SK-N-SH (cell line): ENCODE data around the gene EXO5. TPM values are rescaled to one million over a fixed set of nuclear protein-coding genes. Genes with fewer than 3 reads are reported as not detected.
A peak's percentile ranks its signal among the peaks of the same experiment; 100 is the strongest.

Experiments
- CTCF ChIA-PET: fragments of 300-600, 350-600 bp; formaldehyde crosslinking; extraction: SDS; loops from one replicate; lab custom pipeline; 2021; lab: Yijun Ruan, JAX
- POLR2A ChIA-PET: fragments of 350-600 bp; sonication (Branson Sonifier 250); formaldehyde crosslinking; extraction: SDS; loops from one replicate; lab custom pipeline; 2020; ENCODE audit warnings: antibody characterized with exemption, inconsistent platforms; lab: Yijun Ruan, JAX
- DNase-seq: peaks from one replicate; pipeline ENCODE4 v3.0.0; 2012
- H2AFZ ChIP-seq: fragments of 200-600 bp; sonication (generic); 2 replicates; pipeline ENCODE4 v1.8.1; 2016; ENCODE audit warnings: antibody characterized with exemption, mild to moderate bottlenecking, low read depth
- H3F3A ChIP-seq: fragments of 200-600 bp; sonication (generic); replicated peaks from 2 replicates; pipeline ENCODE3; 2016; ENCODE audit warnings: antibody characterized with exemption, mild to moderate bottlenecking; ENCODE audit not compliant: insufficient read depth
- H3K27ac ChIP-seq, 2 experiments: fragments of 200-500 bp in 1 of 2; fragments of 200-600 bp in 1 of 2; sonication (Bioruptor generic) in 1 of 2; sonication (generic), shearing (Covaris generic) in 1 of 2; 2 replicates each; pipeline versions ENCODE4 v1.5.1 to v1.6.1; 2014 to 2016; ENCODE audit warnings: low read depth in 2 of 2, inconsistent platforms in 1 of 2, low read length in 1 of 2, mild to moderate bottlenecking in 1 of 2, mixed read lengths in 1 of 2
- H3K27me3 ChIP-seq: fragments of 200-600 bp; sonication (generic), shearing (Covaris generic); 2 replicates; pipeline ENCODE4 v1.6.1; 2016; ENCODE audit warnings: mixed run types; ENCODE audit not compliant: insufficient read depth
- H3K36me3 ChIP-seq, 2 experiments: fragments of 200-500 bp in 1 of 2; fragments of 200-600 bp in 1 of 2; sonication (Bioruptor generic) in 1 of 2; sonication (generic) in 1 of 2; replicated peaks in 1 of 2; 2 replicates each; pipeline versions ENCODE3 to v1.5.1; 2014 to 2016; ENCODE audit warnings: low read length in 1 of 2, mild to moderate bottlenecking in 1 of 2; ENCODE audit not compliant: insufficient read depth in 2 of 2, control insufficient read depth in 1 of 2
- H3K4me1 ChIP-seq, 2 experiments: fragments of 200-500 bp in 1 of 2; fragments of 200-600 bp in 1 of 2; sonication (Bioruptor generic) in 1 of 2; sonication (generic), shearing (Covaris generic) in 1 of 2; 2 replicates each; pipeline versions ENCODE4 v1.5.1 to v1.6.1; 2014 to 2016; ENCODE audit warnings: low read depth in 1 of 2, low read length in 1 of 2, mixed run types in 1 of 2; ENCODE audit not compliant: insufficient read depth in 2 of 2, control insufficient read depth in 1 of 2
- H3K4me2 ChIP-seq: fragments of 200-600 bp; sonication (generic), shearing (Covaris generic); 2 replicates; pipeline ENCODE4 v1.6.1; 2017; ENCODE audit warnings: mixed run types
- H3K4me3 ChIP-seq, 2 experiments: fragments of 200-500 bp in 1 of 2; fragments of 200-600 bp in 1 of 2; sonication (Bioruptor generic) in 1 of 2; sonication (generic), shearing (Covaris generic) in 1 of 2; 2 replicates each; pipeline versions ENCODE4 v1.5.1 to v1.8.1; 2014 to 2016; ENCODE audit warnings: low read depth in 2 of 2, inconsistent platforms in 1 of 2, low read length in 1 of 2, mild to moderate bottlenecking in 1 of 2, mixed read lengths in 1 of 2, moderate library complexity in 1 of 2
- H3K79me2 ChIP-seq: fragments of 200-600 bp; sonication (generic); 2 replicates; pipeline ENCODE4 v1.8.1; 2017; ENCODE audit warnings: mild to moderate bottlenecking; ENCODE audit not compliant: insufficient read depth
- H3K9ac ChIP-seq: fragments of 200-600 bp; sonication (generic); 2 replicates; pipeline ENCODE4 v1.6.1; 2017; ENCODE audit warnings: mixed run types
- H3K9me2 ChIP-seq: fragments of 200-600 bp; sonication (generic); 2 replicates; pipeline ENCODE4 v1.6.1; 2017; ENCODE audit warnings: mixed run types
- H3K9me3 ChIP-seq: fragments of 200-600 bp; sonication (generic); 2 replicates; pipeline ENCODE4 v1.6.1; 2017; ENCODE audit warnings: mixed run types, mild to moderate bottlenecking, moderate library complexity
- H4K20me1 ChIP-seq: fragments of 200-600 bp; sonication (generic); 2 replicates; pipeline ENCODE4 v1.6.1; 2017; ENCODE audit warnings: mild to moderate bottlenecking, mixed run types; ENCODE audit not compliant: insufficient read depth
- CHD2 ChIP-seq: fragments of 150-350 bp; IDR thresholded peaks from 2 replicates; pipeline ENCODE4 v1.6.1; 2018; ENCODE audit warnings: low read length; ENCODE audit not compliant: partially characterized antibody
- ELF1 ChIP-seq: IDR thresholded peaks from 2 replicates; pipeline ENCODE4 v1.4.0; 2012
- FOXM1 ChIP-seq: IDR thresholded peaks from 2 replicates; pipeline ENCODE4 v1.4.0; 2012; ENCODE audit warnings: low read depth, mild to moderate bottlenecking
- GABPA ChIP-seq: IDR thresholded peaks from 2 replicates; pipeline ENCODE4 v1.4.0; 2012; ENCODE audit warnings: low read depth, mild to moderate bottlenecking
- GATA2 ChIP-seq: sonication (generic); formaldehyde crosslinking; IDR thresholded peaks from 2 replicates; pipeline ENCODE4 v1.5.0; 2020; ENCODE audit warnings: mild to moderate bottlenecking, missing genetic modification reagents
- IRF3 ChIP-seq: fragments of 150-350 bp; IDR thresholded peaks from 2 replicates; pipeline ENCODE4 v1.6.1; 2016; ENCODE audit warnings: mild to moderate bottlenecking, low read depth, low read length
- MAX ChIP-seq: IDR thresholded peaks from 2 replicates; pipeline ENCODE4 v1.4.0; 2012; ENCODE audit warnings: low read depth
- MXI1 ChIP-seq: IDR thresholded peaks from 2 replicates; pipeline ENCODE4 v1.6.1; 2012; ENCODE audit warnings: mild to moderate bottlenecking, low read depth, low read length, improper control_type of control experiment
- NRF1 ChIP-seq: IDR thresholded peaks from 2 replicates; pipeline ENCODE4 v1.6.1; 2012; ENCODE audit warnings: low read depth, mild to moderate bottlenecking, low read length
- RAD21 ChIP-seq: IDR thresholded peaks from 2 replicates; pipeline ENCODE4 v1.6.1; 2012; ENCODE audit warnings: mild to moderate bottlenecking, low read length
- REST ChIP-seq: IDR thresholded peaks from 2 replicates; pipeline ENCODE4 v1.6.1; 2012; ENCODE audit warnings: mild to moderate bottlenecking, low read depth, low read length, moderate library complexity
- SIN3A ChIP-seq: IDR thresholded peaks from 2 replicates; pipeline ENCODE4 v1.6.1; 2012; ENCODE audit warnings: low read depth, mild to moderate bottlenecking, low read length, moderate library complexity, borderline replicate concordance
- SMC3 ChIP-seq: IDR thresholded peaks from 2 replicates; pipeline ENCODE4 v1.6.1; 2012; ENCODE audit warnings: low read depth, low read length, improper control_type of control experiment
- USF2 ChIP-seq: fragments of 150-350 bp; IDR thresholded peaks from 2 replicates; pipeline ENCODE4 v1.6.1; 2017; ENCODE audit warnings: antibody characterized with exemption, low read length, low read depth, borderline replicate concordance
- ZBTB33 ChIP-seq: IDR thresholded peaks from 2 replicates; pipeline ENCODE4 v1.4.0; 2012; ENCODE audit warnings: low read depth, borderline replicate concordance
- WGBS: methylation state at CpG from one replicate; pipeline ENCODE4 v1.1.6; 2017; ENCODE audit warnings: low lambda C conversion rate; 5-methylcytosine and 5-hydroxymethylcytosine counted together
- polyA plus RNA-seq, 3 experiments: library from polyadenylated mRNA; depleted of rRNA; stranded (reverse); fragments of >200 nt; gene quantifications; 2 replicates each; pipeline ENCODE4 v1.2.3, GENCODE V29; 2012

Gene EXO5
- polyA plus RNA-seq, 1 of the 3 experiments (the other 2 are of a cell fraction) = 7.4 TPM

- TF ChIP-seq IRF3 = no peak
- peak; percentile 87 for TF ChIP-seq MAX
Observed at GRCh38 chr1:40531381-40532061, 23.0 kb downstream of the EXO5 start, which contains the start of gene ZNF684 (continued).

GRCh38 chr1:40532062-40532389 is 23.5 kb downstream of the EXO5 start:
- H4K20me1 ChIP-seq = no peaks in the 10 kb centered on the region
- no peaks in the 10 kb centered on the region for H3K9me2 ChIP-seq
- H3K79me2 ChIP-seq = no peaks in the 10 kb centered on the region
- H3K27ac ChIP-seq = peak overlapping the region; percentile 75 to 85; a peak in 3 of 4 replicates
- DNase-seq = no peak
- peak overlapping the region; percentile 87 for H2AFZ ChIP-seq
- H3K4me3 ChIP-seq = peak overlapping the region; percentile 71 to 76
- H3K36me3 ChIP-seq = peaks cover 0 to 5% of the 10 kb centered on the region in 2 experiments
- peak overlapping the region; percentile 67; the same call in 1 of the 2 replicates for H3K9ac ChIP-seq
- CTCF ChIA-PET = interaction anchor here (0.8 to 3.2 kb wide), 22 partner anchors 10 to 421 kb away, joined by 3 to 24 read pairs (median 6); partner anchors contain the start of genes CITED4, EXO5 and ZFP69
- no peaks in the 10 kb centered on the region for H3K9me3 ChIP-seq
- POLR2A ChIA-PET = interaction anchor here (0.5 to 1.8 kb wide), 3 partner anchors 23 to 102 kb away, joined by 3 to 13 read pairs (median 7); partner anchors contain the start of genes EXO5 and ZFP69B
- peaks cover 4% of the 10 kb centered on the region for H3F3A ChIP-seq
- 4% methylated on average over 3 of the region's 3 CpGs for WGBS
- no peaks in the 10 kb centered on the region for H3K27me3 ChIP-seq
- H3K4me2 ChIP-seq = peak overlapping the region; percentile 74
- TF ChIP-seq USF2 = no peak
- no peak for TF ChIP-seq ELF1
- TF ChIP-seq NRF1 = no peak
- TF ChIP-seq GABPA = no peak
- peaks cover 0 to 3% of the 10 kb centered on the region in 2 experiments; a peak in 2 of 4 replicates for H3K4me1 ChIP-seq

- Histone ChIP-seq H3K27me3 (no peaks in the 10 kb centered on the region), H3K9me2 (no peaks in the 10 kb centered on the region), H3K36me3 (peaks cover 0 to 5% of the 10 kb centered on the region in 2 experiments), H3F3A (peaks cover 4% of the 10 kb centered on the region), H3K27ac (no peak overlapping the region), H3K9ac (no peak overlapping the region), H4K20me1 (no peaks in the 10 kb centered on the region), H2AFZ (no peak overlapping the region), H3K4me1 (peaks cover 0 to 3% of the 10 kb centered on the region in 2 experiments; a peak in 2 of 4 replicates), H3K9me3 (no peaks in the 10 kb centered on the region), H3K4me2 (peak overlapping the region; percentile 74; the same call in 1 of the 2 replicates), H3K4me3 (peak overlapping the region in 1 of 2 experiments; percentile 71; a peak in 2 of 4 replicates), H3K79me2 (no peaks in the 10 kb centered on the region)
- DNase-seq = peak; percentile 60
- CTCF ChIA-PET = interaction anchor here (0.6 to 3.2 kb wide), 34 partner anchors 9 to 420 kb away, joined by 3 to 24 read pairs (median 4); partner anchors contain the start of genes CITED4, EXO5 and ZFP69
- POLR2A ChIA-PET = interaction anchor here (0.5 to 1.7 kb wide), 3 partner anchors 10 to 103 kb away, joined by 3 to 13 read pairs (median 5); partner anchors contain the start of gene EXO5
- peak; percentile 47; the same call in 1 of the 2 replicates for TF ChIP-seq MXI1
- TF ChIP-seq GATA2 (CRISPR knock-in tag) = no peak
- TF ChIP-seq RAD21 = peak; percentile 53
- peak; percentile 55 for TF ChIP-seq SMC3
- no peak for TF ChIP-seq REST
- no peak for TF ChIP-seq ZBTB33
- no peak for TF ChIP-seq CHD2
- no peak for TF ChIP-seq FOXM1
- no peak for TF ChIP-seq SIN3A
Observed at GRCh38 chr1:40532844-40533424, 24.4 kb downstream of the EXO5 start.
